HepG2 (cell line): ENCODE data around the gene C16orf87. TPM values are rescaled to one million over a fixed set of nuclear protein-coding genes. Genes with fewer than 3 reads are reported as not detected.

ENCODE experiments used
- ARID2 ChIP-seq: sonication (generic); formaldehyde crosslinking; IDR thresholded peaks from 2 replicates; pipeline ENCODE4 v1.8.1; 2022; ENCODE audit warnings: mild to moderate bottlenecking, missing genetic modification reagents, borderline replicate concordance
- ATF1 ChIP-seq: IDR thresholded peaks from 2 replicates; pipeline ENCODE4 v1.6.1; 2016; ENCODE audit warnings: mild to moderate bottlenecking, control low read depth
- BRF2 ChIP-seq: sonication (generic); formaldehyde crosslinking; IDR thresholded peaks from 2 replicates; pipeline ENCODE4 v1.8.1; 2022; ENCODE audit warnings: mild to moderate bottlenecking, missing genetic modification reagents
- GZF1 ChIP-seq: sonication (generic); formaldehyde crosslinking; IDR thresholded peaks from 2 replicates; pipeline ENCODE4 v1.5.1; 2020; ENCODE audit warnings: mild to moderate bottlenecking, missing genetic modification reagents
- NCOA1 ChIP-seq: sonication (generic); formaldehyde crosslinking; IDR thresholded peaks from 2 replicates; pipeline ENCODE4 v1.9.0; 2021; ENCODE audit warnings: missing genetic modification reagents
- PBX3 ChIP-seq: sonication (generic); formaldehyde crosslinking; IDR thresholded peaks from 2 replicates; pipeline ENCODE4 v1.8.1; 2023; ENCODE audit warnings: missing genetic modification reagents, inconsistent platforms, borderline replicate concordance
- PCBP2 ChIP-seq: fragments of 200-400 bp; formaldehyde crosslinking; optimal IDR thresholded peaks from 2 replicates; pipeline ENCODE3; 2018; ENCODE audit warnings: low read length, low read depth; ENCODE audit not compliant: poor library complexity, severe bottlenecking
- RFXANK ChIP-seq: IDR thresholded peaks from 2 replicates; pipeline ENCODE4 v1.6.1; 2016
- THAP11 ChIP-seq: IDR thresholded peaks from 2 replicates; pipeline ENCODE4 v1.6.1; 2016; ENCODE audit warnings: missing biosample characterization, missing genetic modification reagents
- THAP7 ChIP-seq: sonication (generic); formaldehyde crosslinking; IDR thresholded peaks from 2 replicates; pipeline ENCODE4 v1.8.1; 2023; ENCODE audit warnings: mild to moderate bottlenecking, missing genetic modification reagents
- ZNF260 ChIP-seq: sonication (generic); formaldehyde crosslinking; IDR thresholded peaks from 2 replicates; pipeline ENCODE4 v1.4.0; 2020; ENCODE audit warnings: missing genetic modification reagents, low read depth, mild to moderate bottlenecking, borderline replicate concordance
- ZNF350 ChIP-seq: sonication (generic); formaldehyde crosslinking; IDR thresholded peaks from 2 replicates; pipeline ENCODE4 v1.4.0; 2020; ENCODE audit warnings: mild to moderate bottlenecking, low read depth, missing genetic modification reagents, borderline replicate concordance
- ZNF367 ChIP-seq: sonication (generic); formaldehyde crosslinking; IDR thresholded peaks from 2 replicates; pipeline ENCODE4 v1.4.0; 2020; ENCODE audit warnings: missing genetic modification reagents, borderline replicate concordance
- ZNF652 ChIP-seq: IDR thresholded peaks from 2 replicates; pipeline ENCODE4 v1.6.1; 2016; ENCODE audit warnings: low read depth, borderline replicate concordance
- ZNF724P ChIP-seq: sonication (generic); formaldehyde crosslinking; IDR thresholded peaks from 2 replicates; pipeline ENCODE4 v1.8.0; 2022; ENCODE audit warnings: missing genetic modification reagents, borderline replicate concordance
- ZSCAN29 ChIP-seq: sonication (generic); formaldehyde crosslinking; conservative IDR thresholded peaks from 2 replicates; pipeline ENCODE4 v1.4.0; 2020; ENCODE audit warnings: mild to moderate bottlenecking, missing genetic modification reagents
- polyA plus RNA-seq, 8 experiments: library from polyadenylated mRNA; depleted of rRNA in 3 of 8; stranded (reverse) in 7 of 8; unstranded in 1 of 8; fragments of >200 nt; fragmentation: Illumina TruSeq in 4 of 8; extraction: Trizol in 4 of 8; gene quantifications; 2 replicates each; pipeline versions ENCODE4 v1.2.1 to v1.2.3, GENCODE V29; 2011 to 2016; ENCODE audit warnings: low read depth in 4 of 8, missing spikeins in 1 of 8, mixed read lengths in 1 of 8; ENCODE audit not compliant: insufficient read depth in 1 of 8
- total RNA-seq, 5 experiments: library from RNA; depleted of rRNA; stranded (reverse); fragments of >200 nt; fragmentation: Illumina TruSeq; extraction: Trizol; gene quantifications; 2 replicates each; pipeline ENCODE4 v1.2.3, GENCODE V29; 2016; ENCODE audit warnings: low read depth in 1 of 5
- TF ChIP-seq, protein P1 (sequence below): sonication (generic); formaldehyde crosslinking; IDR thresholded peaks from 2 replicates; pipeline ENCODE4 v1.8.1; 2023; ENCODE audit warnings: mild to moderate bottlenecking, missing genetic modification reagents
- TF ChIP-seq, protein P2 (sequence below): sonication (generic); formaldehyde crosslinking; IDR thresholded peaks from 2 replicates; pipeline ENCODE4 v1.5.1; 2020; ENCODE audit warnings: missing genetic modification reagents, mild to moderate bottlenecking, borderline replicate concordance
- TF ChIP-seq, protein P3 (sequence below): sonication (generic); formaldehyde crosslinking; IDR thresholded peaks from 2 replicates; pipeline ENCODE4 v1.8.0; 2022; ENCODE audit warnings: mild to moderate bottlenecking, missing genetic modification reagents, borderline replicate concordance

C16orf87 gene
- total and polyA plus RNA-seq, 2 of the 13 experiments (the other 11 are each of a cell fraction or from before 2014, with no cell fraction given): 8.6 to 19.5 TPM

DNA sequence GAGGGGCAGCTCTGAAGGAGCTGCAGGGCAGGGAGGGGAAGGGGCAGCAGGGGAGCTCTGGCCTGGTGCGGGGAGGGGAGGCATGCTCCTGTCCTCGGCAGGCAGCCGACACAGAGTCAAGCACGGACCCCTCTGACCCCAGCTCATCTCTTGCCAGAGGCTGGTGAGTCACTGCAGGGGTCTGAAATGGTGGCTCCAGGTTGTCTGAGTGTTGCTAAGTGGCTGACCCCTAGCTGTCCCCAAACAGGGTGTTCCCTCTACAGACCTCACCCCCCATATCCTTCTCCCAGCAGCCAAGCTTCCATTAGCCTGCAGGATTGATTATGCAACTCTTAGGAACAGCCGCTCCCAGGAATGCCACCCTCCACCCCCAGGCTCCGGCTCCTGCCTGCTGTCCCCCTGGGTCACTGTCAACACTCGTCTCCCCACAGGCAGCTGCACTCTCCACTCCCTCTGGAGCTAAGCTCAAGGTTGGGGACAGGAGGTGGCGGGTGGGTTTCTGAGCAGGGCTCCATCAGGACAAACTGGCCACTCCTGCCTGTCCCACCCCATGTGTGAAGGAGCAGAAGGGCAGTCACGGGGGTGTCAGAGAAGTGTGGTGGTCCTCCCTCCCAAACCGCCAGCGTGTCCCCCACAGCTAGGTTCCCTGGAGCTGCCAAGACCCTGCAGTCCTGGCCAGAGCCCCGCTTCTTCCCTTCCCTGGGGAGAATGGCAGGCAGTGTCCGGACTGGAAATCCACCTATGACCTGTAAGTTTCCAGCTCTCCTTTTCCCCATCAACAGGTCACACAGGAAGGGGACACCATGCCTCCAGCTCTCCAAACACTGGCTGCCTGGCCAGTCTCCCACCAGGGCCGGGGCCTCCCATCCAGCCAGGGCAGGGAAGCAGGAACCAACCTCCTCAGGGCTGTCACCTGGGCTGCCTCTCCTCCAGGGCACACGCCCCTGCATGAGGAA lies 83.9 kb downstream of the C16orf87 start (continued):
- TF ChIP-seq THAP7 (CRISPR knock-in tag) (no peak), ZNF652 (CRISPR knock-in tag) (no peak), PCBP2 (no peak), ZNF350 (0 out of 2 replicates have a peak, but pooled peaks have one; percentile 23), ARID2 (CRISPR knock-in tag) (no peak), THAP11 (CRISPR knock-in tag) (no peak), PBX3 (CRISPR knock-in tag) (no peak), ZNF260 (CRISPR knock-in tag) (0 out of 2 replicates have a peak, but pooled peaks have one; percentile 56), ZSCAN29 (CRISPR knock-in tag) (no peak), ATF1 (CRISPR knock-in tag) (no peak), NCOA1 (no peak), ZNF724P (CRISPR knock-in tag) (0 out of 2 replicates have a peak, but pooled peaks have one; percentile 54), GZF1 (CRISPR knock-in tag) (no peak), ZNF367 (CRISPR knock-in tag) (no peak), BRF2 (CRISPR knock-in tag) (no peak), RFXANK (CRISPR knock-in tag) (no peak)
- TF ChIP-seq, protein P1, sequence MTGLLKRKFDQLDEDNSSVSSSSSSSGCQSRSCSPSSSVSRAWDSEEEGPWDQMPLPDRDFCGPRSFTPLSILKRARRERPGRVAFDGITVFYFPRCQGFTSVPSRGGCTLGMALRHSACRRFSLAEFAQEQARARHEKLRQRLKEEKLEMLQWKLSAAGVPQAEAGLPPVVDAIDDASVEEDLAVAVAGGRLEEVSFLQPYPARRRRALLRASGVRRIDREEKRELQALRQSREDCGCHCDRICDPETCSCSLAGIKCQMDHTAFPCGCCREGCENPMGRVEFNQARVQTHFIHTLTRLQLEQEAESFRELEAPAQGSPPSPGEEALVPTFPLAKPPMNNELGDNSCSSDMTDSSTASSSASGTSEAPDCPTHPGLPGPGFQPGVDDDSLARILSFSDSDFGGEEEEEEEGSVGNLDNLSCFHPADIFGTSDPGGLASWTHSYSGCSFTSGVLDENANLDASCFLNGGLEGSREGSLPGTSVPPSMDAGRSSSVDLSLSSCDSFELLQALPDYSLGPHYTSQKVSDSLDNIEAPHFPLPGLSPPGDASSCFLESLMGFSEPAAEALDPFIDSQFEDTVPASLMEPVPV (CRISPR knock-in tag): no peak
- TF ChIP-seq, protein P2, sequence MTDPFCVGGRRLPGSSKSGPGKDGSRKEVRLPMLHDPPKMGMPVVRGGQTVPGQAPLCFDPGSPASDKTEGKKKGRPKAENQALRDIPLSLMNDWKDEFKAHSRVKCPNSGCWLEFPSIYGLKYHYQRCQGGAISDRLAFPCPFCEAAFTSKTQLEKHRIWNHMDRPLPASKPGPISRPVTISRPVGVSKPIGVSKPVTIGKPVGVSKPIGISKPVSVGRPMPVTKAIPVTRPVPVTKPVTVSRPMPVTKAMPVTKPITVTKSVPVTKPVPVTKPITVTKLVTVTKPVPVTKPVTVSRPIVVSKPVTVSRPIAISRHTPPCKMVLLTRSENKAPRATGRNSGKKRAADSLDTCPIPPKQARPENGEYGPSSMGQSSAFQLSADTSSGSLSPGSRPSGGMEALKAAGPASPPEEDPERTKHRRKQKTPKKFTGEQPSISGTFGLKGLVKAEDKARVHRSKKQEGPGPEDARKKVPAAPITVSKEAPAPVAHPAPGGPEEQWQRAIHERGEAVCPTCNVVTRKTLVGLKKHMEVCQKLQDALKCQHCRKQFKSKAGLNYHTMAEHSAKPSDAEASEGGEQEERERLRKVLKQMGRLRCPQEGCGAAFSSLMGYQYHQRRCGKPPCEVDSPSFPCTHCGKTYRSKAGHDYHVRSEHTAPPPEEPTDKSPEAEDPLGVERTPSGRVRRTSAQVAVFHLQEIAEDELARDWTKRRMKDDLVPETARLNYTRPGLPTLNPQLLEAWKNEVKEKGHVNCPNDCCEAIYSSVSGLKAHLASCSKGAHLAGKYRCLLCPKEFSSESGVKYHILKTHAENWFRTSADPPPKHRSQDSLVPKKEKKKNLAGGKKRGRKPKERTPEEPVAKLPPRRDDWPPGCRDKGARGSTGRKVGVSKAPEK (CRISPR knock-in tag): 0 out of 2 replicates have a peak, but pooled peaks have one; percentile 85
- TF ChIP-seq, protein P3, sequence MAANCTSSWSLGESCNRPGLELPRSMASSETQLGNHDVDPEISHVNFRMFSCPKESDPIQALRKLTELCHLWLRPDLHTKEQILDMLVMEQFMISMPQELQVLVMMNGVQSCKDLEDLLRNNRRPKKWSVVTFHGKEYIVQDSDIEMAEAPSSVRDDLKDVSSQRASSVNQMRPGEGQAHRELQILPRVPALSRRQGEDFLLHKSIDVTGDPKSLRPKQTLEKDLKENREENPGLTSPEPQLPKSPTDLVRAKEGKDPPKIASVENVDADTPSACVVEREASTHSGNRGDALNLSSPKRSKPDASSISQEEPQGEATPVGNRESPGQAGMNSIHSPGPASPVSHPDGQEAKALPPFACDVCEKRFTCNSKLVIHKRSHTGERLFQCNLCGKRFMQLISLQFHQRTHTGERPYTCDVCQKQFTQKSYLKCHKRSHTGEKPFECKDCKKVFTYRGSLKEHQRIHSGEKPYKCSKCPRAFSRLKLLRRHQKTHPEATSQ (CRISPR knock-in tag): no peak
